Karpas-422 (cell line): ENCODE results near the gene BNIPL. TPM values are rescaled to one million over a fixed set of nuclear protein-coding genes. Genes with fewer than 3 reads are reported as not detected.

ENCODE experiments used
- DNase-seq: peaks from one replicate; pipeline ENCODE4 v3.0.0-alpha.2; 2015
- H2AFZ ChIP-seq: fragments of 200-600 bp; sonication (generic); 2 replicates; pipeline ENCODE4 v1.6.1; 2014; ENCODE audit warnings: antibody characterized with exemption, low read length, mixed read lengths
- H3K27ac ChIP-seq: fragments of 200-600 bp; sonication (generic); 2 replicates; pipeline ENCODE4 v1.5.1; 2014; ENCODE audit warnings: mild to moderate bottlenecking, low read length, moderate library complexity
- H3K27me3 ChIP-seq: fragments of 200-600 bp; sonication (generic); 2 replicates; pipeline ENCODE4 v1.6.1; 2014; ENCODE audit warnings: low read length, mixed read lengths
- H3K36me3 ChIP-seq: fragments of 200-600 bp; sonication (generic); 2 replicates; pipeline ENCODE4 v1.6.1; 2014; ENCODE audit warnings: low read length, mixed read lengths; ENCODE audit not compliant: insufficient read depth
- H3K4me1 ChIP-seq: fragments of 200-600 bp; sonication (generic); 2 replicates; pipeline ENCODE4 v1.6.1; 2014; ENCODE audit warnings: mild to moderate bottlenecking, low read length, mixed read lengths
- H3K4me2 ChIP-seq: fragments of 200-600 bp; sonication (generic); 2 replicates; pipeline ENCODE4 v1.6.1; 2014; ENCODE audit warnings: low read length, low read depth, mild to moderate bottlenecking; ENCODE audit not compliant: poor library complexity, severe bottlenecking
- H3K4me3 ChIP-seq: fragments of 200-600 bp; sonication (generic); 2 replicates; pipeline ENCODE4 v1.5.1; 2014; ENCODE audit warnings: mild to moderate bottlenecking, antibody characterized with exemption, low read length, mixed read lengths
- H3K79me2 ChIP-seq: fragments of 200-600 bp; sonication (generic); 2 replicates; pipeline ENCODE4 v1.6.1; 2014; ENCODE audit warnings: mild to moderate bottlenecking, low read length, mixed read lengths
- H3K9ac ChIP-seq: fragments of 200-600 bp; sonication (generic); 2 replicates; pipeline ENCODE4 v1.6.0; 2014; ENCODE audit warnings: low read length
- H3K9me2 ChIP-seq: fragments of 200-600 bp; sonication (generic), shearing (Covaris generic); replicated peaks from 2 replicates; pipeline ENCODE4 v1.6.0; 2014; ENCODE audit warnings: mild to moderate bottlenecking, low read length, moderate library complexity; ENCODE audit not compliant: insufficient read depth
- H3K9me3 ChIP-seq: fragments of 300-700, 200-600 bp; sonication (generic); 2 replicates; pipeline ENCODE4 v1.6.1; 2014; ENCODE audit warnings: low read length, mixed read lengths
- H4K20me1 ChIP-seq: fragments of 200-600 bp; sonication (generic); 2 replicates; pipeline ENCODE4 v1.6.1; 2014; ENCODE audit warnings: mild to moderate bottlenecking, antibody characterized with exemption, low read length, low read depth; ENCODE audit not compliant: insufficient read depth
- total RNA-seq: library from RNA; depleted of rRNA; stranded (reverse); fragments of >200 nt; shearing (Covaris generic); gene quantifications from 2 replicates; pipeline ENCODE4 v1.2.3, GENCODE V29; 2014; ENCODE audit warnings: low replicate concordance

Gene BNIPL
- total RNA-seq, 1 experiment from 2014 or later: 0.63 TPM

GRCh38 chr1:151055581-151055980 lies 19.2 kb downstream of the BNIPL start:
- Histone ChIP-seq H3K4me3 (no peak overlapping the region), H2AFZ (no peak overlapping the region), H3K27me3 (no peaks in the 10 kb centered on the region), H3K9me2 (no peaks in the 10 kb centered on the region), H3K27ac (no peak overlapping the region), H3K79me2 (peaks cover 53% of the 10 kb centered on the region), H3K4me2 (no peak overlapping the region), H3K9ac (no peak overlapping the region), H3K36me3 (peaks cover 38% of the 10 kb centered on the region), H4K20me1 (peaks cover 23% of the 10 kb centered on the region), H3K4me1 (peaks cover 22% of the 10 kb centered on the region), H3K9me3 (no peaks in the 10 kb centered on the region)
- no peak for DNase-seq

- H2AFZ ChIP-seq: no peak overlapping the region
- H3K27ac ChIP-seq: no peak overlapping the region
- no peaks in the 10 kb centered on the region for H3K27me3 ChIP-seq
- H3K9me3 ChIP-seq: no peaks in the 10 kb centered on the region
- no peak overlapping the region; the same call in 1 of the 2 replicates for H3K9ac ChIP-seq
- no peak overlapping the region for H3K4me3 ChIP-seq
- peaks cover 26% of the 10 kb centered on the region for H3K4me1 ChIP-seq
- H3K9me2 ChIP-seq: no peaks in the 10 kb centered on the region
- peak overlapping the region; percentile 6 for H3K4me2 ChIP-seq
- peaks cover 58% of the 10 kb centered on the region for H3K79me2 ChIP-seq
- no peak for DNase-seq
- peaks cover 38% of the 10 kb centered on the region for H3K36me3 ChIP-seq
- peaks cover 23% of the 10 kb centered on the region for H4K20me1 ChIP-seq
These were observed 19.8 kb downstream of the BNIPL start for GRCh38 chr1:151056149-151056548.

- H3K9me2 ChIP-seq: no peaks in the 10 kb centered on the region
- peak overlapping the region; percentile 88 for H3K9ac ChIP-seq
- peak overlapping the region; percentile 77 for H3K27ac ChIP-seq
- DNase-seq: peak; percentile 49
- H3K79me2 ChIP-seq: peaks cover 82% of the 10 kb centered on the region
- H3K36me3 ChIP-seq: peaks cover 31% of the 10 kb centered on the region; the same call in 1 of the 2 replicates
- peaks cover 40% of the 10 kb centered on the region for H3K4me1 ChIP-seq
- peak overlapping the region; percentile 80 for H3K4me3 ChIP-seq
- H4K20me1 ChIP-seq: peaks cover 23% of the 10 kb centered on the region
- peak overlapping the region; percentile 95 for H3K4me2 ChIP-seq
- no peaks in the 10 kb centered on the region for H3K9me3 ChIP-seq
- no peak overlapping the region for H2AFZ ChIP-seq
- H3K27me3 ChIP-seq: no peaks in the 10 kb centered on the region
These were observed 22.3 kb downstream of the BNIPL start for GRCh38 chr1:151058692-151059091.

- H3K9me3 ChIP-seq: no peaks in the 10 kb centered on the region
- peak within 1 kb of the TSS; percentile 80 for H3K4me3 ChIP-seq
- peaks cover 87% of the 10 kb centered on the region for H3K79me2 ChIP-seq
- peaks cover 43% of the 10 kb centered on the region for H3K4me1 ChIP-seq
- H3K27ac ChIP-seq: peak within 1 kb of the TSS; percentile 77
- H3K36me3 ChIP-seq: peaks cover 27% of the 10 kb centered on the region; the same call in 1 of the 2 replicates
- no peaks in the 10 kb centered on the region for H3K9me2 ChIP-seq
- H3K4me2 ChIP-seq: peak within 1 kb of the TSS; percentile 95
- H3K27me3 ChIP-seq: no peaks in the 10 kb centered on the region
- peaks cover 23% of the 10 kb centered on the region for H4K20me1 ChIP-seq
- peak within 1 kb of the TSS; percentile 88 for H3K9ac ChIP-seq
- peak; percentile 96 for DNase-seq
- peak within 1 kb of the TSS; percentile 52 for H2AFZ ChIP-seq
These were observed 23.0 kb downstream of the BNIPL start, which contains the start of gene CDC42SE1 for GRCh38 chr1:151059109-151060006. CDC42SE1 (minus strand) TSS chr1:151059622; CDS start chr1:151055730, 3,892 bp downstream.

GRCh38 chr1:151060007-151060656 lies 23.7 kb downstream of the BNIPL start, which contains the start of gene MLLT11:
MLLT11 (plus strand) TSS chr1:151060397; CDS start chr1:151067225, 6,828 bp downstream.
- H3K4me2 ChIP-seq: peak within 1 kb of the TSS; percentile 95
- peak; percentile 87 for DNase-seq
- H2AFZ ChIP-seq: peak within 1 kb of the TSS; percentile 52
- peak within 1 kb of the TSS; percentile 80 for H3K4me3 ChIP-seq
- no peaks in the 10 kb centered on the region for H3K9me3 ChIP-seq
- no peaks in the 10 kb centered on the region for H3K9me2 ChIP-seq
- peak within 1 kb of the TSS; percentile 88 for H3K9ac ChIP-seq
- H3K4me1 ChIP-seq: peaks cover 51% of the 10 kb centered on the region
- peak within 1 kb of the TSS; percentile 77 for H3K27ac ChIP-seq
- peaks cover 19% of the 10 kb centered on the region; the same call in 1 of the 2 replicates for H3K36me3 ChIP-seq
- H4K20me1 ChIP-seq: peaks cover 23% of the 10 kb centered on the region
- H3K79me2 ChIP-seq: peaks cover 95% of the 10 kb centered on the region
- no peaks in the 10 kb centered on the region for H3K27me3 ChIP-seq

- no peaks in the 10 kb centered on the region for H3K9me3 ChIP-seq
- H4K20me1 ChIP-seq: peaks cover 23% of the 10 kb centered on the region
- H3K36me3 ChIP-seq: peaks cover 12% of the 10 kb centered on the region; the same call in 1 of the 2 replicates
- peak overlapping the region; percentile 95 for H3K4me2 ChIP-seq
- H3K4me1 ChIP-seq: peaks cover 53% of the 10 kb centered on the region
- peak overlapping the region; percentile 77 for H3K27ac ChIP-seq
- no peaks in the 10 kb centered on the region for H3K27me3 ChIP-seq
- DNase-seq: peak; percentile 73
- H3K4me3 ChIP-seq: peak overlapping the region; percentile 80
- H3K9ac ChIP-seq: peak overlapping the region; percentile 88
- H3K9me2 ChIP-seq: no peaks in the 10 kb centered on the region
- peak overlapping the region; percentile 52 for H2AFZ ChIP-seq
- peaks cover 97% of the 10 kb centered on the region for H3K79me2 ChIP-seq
These were observed 24.5 kb downstream of the BNIPL start for GRCh38 chr1:151060657-151061421.

GRCh38 chr1:151061704-151062103 lies 25.3 kb downstream of the BNIPL start:
- H3K36me3 ChIP-seq: peaks cover 7% of the 10 kb centered on the region; the same call in 1 of the 2 replicates
- peaks cover 50% of the 10 kb centered on the region for H3K4me1 ChIP-seq
- H3K9ac ChIP-seq: peak overlapping the region; percentile 88
- no peaks in the 10 kb centered on the region for H3K27me3 ChIP-seq
- H2AFZ ChIP-seq: no peak overlapping the region
- peak overlapping the region; percentile 77 for H3K27ac ChIP-seq
- DNase-seq: no peak
- H3K79me2 ChIP-seq: peaks cover 95% of the 10 kb centered on the region
- no peaks in the 10 kb centered on the region for H3K9me2 ChIP-seq
- peak overlapping the region; percentile 95 for H3K4me2 ChIP-seq
- H3K9me3 ChIP-seq: no peaks in the 10 kb centered on the region
- H4K20me1 ChIP-seq: peaks cover 19% of the 10 kb centered on the region
- peak overlapping the region; percentile 80 for H3K4me3 ChIP-seq
